Mesendoderm (in vitro differentiated cells): Measurements from ENCODE around the gene ZNF618.

Experiments used
- DNase-seq: peaks from one replicate; pipeline ENCODE4 v3.0.0; 2013
- H2AK5ac ChIP-seq: 2 replicates; pipeline ENCODE4 v1.6.1; 2013; ENCODE audit warnings: low read length, inconsistent platforms
- H2BK120ac ChIP-seq: 2 replicates; pipeline ENCODE4 v1.6.1; 2013; ENCODE audit warnings: low read depth, mild to moderate bottlenecking, low read length, moderate library complexity, mixed read lengths
- H2BK15ac ChIP-seq: replicated peaks from 2 replicates; pipeline ENCODE4 v1.6.1; 2013; ENCODE audit warnings: low read depth, mild to moderate bottlenecking, moderate library complexity
- H2BK5ac ChIP-seq: 2 replicates; pipeline ENCODE4 v1.6.1; 2013; ENCODE audit warnings: low read length, inconsistent platforms
- H3K18ac ChIP-seq: 2 replicates; pipeline ENCODE4 v1.6.1; 2013; ENCODE audit warnings: mild to moderate bottlenecking, low read length, mixed read lengths
- H3K23ac ChIP-seq: one replicate; pipeline ENCODE4 v1.6.1; 2013; ENCODE audit warnings: low read length
- H3K27ac ChIP-seq: 2 replicates; pipeline ENCODE4 v1.5.1; 2013; ENCODE audit warnings: low read depth, mild to moderate bottlenecking, inconsistent platforms, low read length, moderate library complexity
- H3K27me3 ChIP-seq: 2 replicates; pipeline ENCODE4 v1.6.1; 2013; ENCODE audit warnings: low read length, control low read depth, mild to moderate bottlenecking, inconsistent platforms; ENCODE audit not compliant: insufficient read depth, poor library complexity
- H3K36me3 ChIP-seq: 2 replicates; pipeline ENCODE4 v1.6.1; 2013; ENCODE audit warnings: low read length, inconsistent platforms; ENCODE audit not compliant: control insufficient read depth, insufficient read depth
- H3K4ac ChIP-seq: one replicate; pipeline ENCODE4 v1.6.1; 2013; ENCODE audit warnings: low read depth, mild to moderate bottlenecking, low read length, moderate library complexity
- H3K4me1 ChIP-seq: 2 replicates; pipeline ENCODE4 v1.6.1; 2013; ENCODE audit warnings: low read depth, low read length, inconsistent platforms; ENCODE audit not compliant: control insufficient read depth
- H3K4me2 ChIP-seq: 2 replicates; pipeline ENCODE4 v1.6.1; 2013; ENCODE audit warnings: low read length
- H3K4me3 ChIP-seq: 2 replicates; pipeline ENCODE4 v1.5.1; 2013; ENCODE audit warnings: mild to moderate bottlenecking, low read length
- H3K56ac ChIP-seq: one replicate; pipeline ENCODE4 v1.6.1; 2013; ENCODE audit warnings: low read length
- H3K79me1 ChIP-seq: 2 replicates; pipeline ENCODE4 v1.6.1; 2013; ENCODE audit warnings: low read length, inconsistent platforms
- H3K79me2 ChIP-seq: 2 replicates; pipeline ENCODE4 v1.6.1; 2013; ENCODE audit warnings: mild to moderate bottlenecking, low read length; ENCODE audit not compliant: control insufficient read depth, insufficient read depth
- H3K9ac ChIP-seq: 2 replicates; pipeline ENCODE4 v1.6.1; 2013; ENCODE audit warnings: low read length, inconsistent platforms
- H4K5ac ChIP-seq: one replicate; pipeline ENCODE4 v1.6.1; 2013; ENCODE audit warnings: low read length
- H4K8ac ChIP-seq: one replicate; pipeline ENCODE4 v1.6.1; 2013; ENCODE audit warnings: low read depth, mild to moderate bottlenecking, control low read depth, low read length, moderate library complexity
- WGBS: extraction: QIAGEN DNeasy Blood & Tissue Kit; methylation state at CpG from one replicate; pipeline ENCODE4 v1.1.7; 2013; ENCODE audit warnings: low lambda C conversion rate, missing lambda C conversion rate; ENCODE audit not compliant: insufficient coverage; ENCODE audit errors: extremely low coverage; 5-methylcytosine and 5-hydroxymethylcytosine counted together

Gene ZNF618

DNA sequence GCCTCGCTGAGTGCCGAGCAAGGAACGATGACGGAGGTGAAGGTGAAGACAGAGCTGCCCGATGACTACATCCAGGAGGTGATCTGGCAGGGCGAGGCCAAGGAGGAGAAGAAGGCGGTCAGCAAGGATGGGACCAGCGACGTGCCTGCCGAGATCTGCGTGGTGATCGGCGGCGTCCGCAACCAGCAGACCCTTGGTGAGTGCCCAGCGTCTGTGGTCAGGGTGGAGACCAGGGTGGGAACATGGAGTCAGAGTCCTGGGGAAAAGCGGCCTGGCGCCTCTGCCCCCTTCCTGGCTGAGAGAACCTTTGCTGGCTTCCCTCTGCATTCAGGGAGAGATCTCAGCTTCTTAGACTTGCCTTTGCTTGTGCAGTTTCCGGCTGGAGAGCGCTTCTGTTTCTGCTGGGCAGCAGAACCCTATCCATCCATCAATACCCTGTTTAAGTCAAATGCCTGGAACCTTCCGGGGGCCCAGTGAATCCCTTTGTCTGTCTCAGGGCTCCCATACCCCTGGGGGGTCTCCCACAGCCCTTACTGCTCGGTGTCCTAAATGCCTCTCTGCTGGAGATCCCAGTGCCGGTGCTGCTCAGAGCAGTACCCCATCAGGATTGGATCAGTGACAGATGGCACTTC is 112.4 kb downstream of the ZNF618 start:
- Histone ChIP-seq H4K5ac (no peak overlapping the region), H3K56ac (no peak overlapping the region), H2BK15ac (no peak overlapping the region), H3K9ac (no peak overlapping the region), H3K23ac (no peak overlapping the region), H2BK120ac (no peak overlapping the region), H3K36me3 (no peaks in the 10 kb centered on the region), H3K4me2 (no peak overlapping the region), H4K8ac (no peak overlapping the region), H3K27me3 (no peaks in the 10 kb centered on the region), H3K79me2 (no peaks in the 10 kb centered on the region), H3K18ac (no peak overlapping the region), H2BK5ac (no peak overlapping the region), H3K4ac (no peak overlapping the region), H2AK5ac (no peak overlapping the region), H3K79me1 (no peaks in the 10 kb centered on the region), H3K27ac (no peak overlapping the region), H3K4me1 (no peaks in the 10 kb centered on the region), H3K4me3 (no peak overlapping the region)
- no peak for DNase-seq
- no CpG with 5 or more reads among the region's 23 CpGs for WGBS

DNA sequence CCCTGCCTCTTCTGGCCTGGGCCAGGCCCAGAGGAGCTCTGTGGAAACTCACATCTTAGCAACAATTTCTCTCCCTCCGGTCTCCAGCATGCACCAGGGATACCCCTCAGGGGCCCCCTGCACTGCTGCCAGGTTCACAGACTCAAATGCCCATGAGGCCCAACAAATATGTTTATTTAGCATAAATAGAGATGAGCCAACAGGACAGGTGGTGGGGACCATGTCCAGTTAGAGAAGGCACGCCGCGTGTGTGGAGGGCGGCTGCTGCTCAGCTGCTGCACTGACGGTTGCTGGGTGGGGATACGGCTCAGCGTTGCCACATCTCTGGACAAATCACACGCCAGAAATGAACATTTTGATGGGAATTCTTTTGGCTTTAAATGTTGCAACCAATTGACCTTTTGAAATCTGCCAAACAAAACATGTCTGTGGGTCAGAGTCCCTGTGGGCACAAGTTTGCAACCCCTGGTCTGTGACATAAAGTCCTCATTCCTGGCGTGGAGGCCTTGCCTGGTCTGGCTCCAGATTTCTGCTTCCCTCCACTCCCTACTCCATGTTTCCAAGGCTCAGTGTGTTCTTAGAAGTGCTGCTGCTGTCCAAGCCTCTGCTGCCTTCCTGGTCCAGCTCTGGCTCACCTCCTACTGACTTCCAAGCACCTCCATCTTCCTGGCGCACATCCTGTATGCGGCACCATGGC is 113.1 kb downstream of the ZNF618 start:
- H3K4me2 ChIP-seq, result no peak overlapping the region
- no peak for DNase-seq
- H3K79me2 ChIP-seq, result no peaks in the 10 kb centered on the region
- no peak overlapping the region for H3K23ac ChIP-seq
- H3K27ac ChIP-seq, result no peak overlapping the region
- H3K79me1 ChIP-seq, result no peaks in the 10 kb centered on the region
- H3K4ac ChIP-seq, result no peak overlapping the region
- H3K36me3 ChIP-seq, result no peaks in the 10 kb centered on the region
- no peak overlapping the region for H2AK5ac ChIP-seq
- H3K18ac ChIP-seq, result no peak overlapping the region
- no peaks in the 10 kb centered on the region for H3K27me3 ChIP-seq
- no peak overlapping the region for H3K56ac ChIP-seq
- no CpG with 5 or more reads among the region's 12 CpGs for WGBS
- no peak overlapping the region for H2BK120ac ChIP-seq
- H4K5ac ChIP-seq, result no peak overlapping the region
- no peaks in the 10 kb centered on the region for H3K4me1 ChIP-seq
- H3K9ac ChIP-seq, result no peak overlapping the region
- no peak overlapping the region for H2BK5ac ChIP-seq
- no peak overlapping the region for H2BK15ac ChIP-seq
- no peak overlapping the region for H3K4me3 ChIP-seq
- H4K8ac ChIP-seq, result no peak overlapping the region

DNA sequence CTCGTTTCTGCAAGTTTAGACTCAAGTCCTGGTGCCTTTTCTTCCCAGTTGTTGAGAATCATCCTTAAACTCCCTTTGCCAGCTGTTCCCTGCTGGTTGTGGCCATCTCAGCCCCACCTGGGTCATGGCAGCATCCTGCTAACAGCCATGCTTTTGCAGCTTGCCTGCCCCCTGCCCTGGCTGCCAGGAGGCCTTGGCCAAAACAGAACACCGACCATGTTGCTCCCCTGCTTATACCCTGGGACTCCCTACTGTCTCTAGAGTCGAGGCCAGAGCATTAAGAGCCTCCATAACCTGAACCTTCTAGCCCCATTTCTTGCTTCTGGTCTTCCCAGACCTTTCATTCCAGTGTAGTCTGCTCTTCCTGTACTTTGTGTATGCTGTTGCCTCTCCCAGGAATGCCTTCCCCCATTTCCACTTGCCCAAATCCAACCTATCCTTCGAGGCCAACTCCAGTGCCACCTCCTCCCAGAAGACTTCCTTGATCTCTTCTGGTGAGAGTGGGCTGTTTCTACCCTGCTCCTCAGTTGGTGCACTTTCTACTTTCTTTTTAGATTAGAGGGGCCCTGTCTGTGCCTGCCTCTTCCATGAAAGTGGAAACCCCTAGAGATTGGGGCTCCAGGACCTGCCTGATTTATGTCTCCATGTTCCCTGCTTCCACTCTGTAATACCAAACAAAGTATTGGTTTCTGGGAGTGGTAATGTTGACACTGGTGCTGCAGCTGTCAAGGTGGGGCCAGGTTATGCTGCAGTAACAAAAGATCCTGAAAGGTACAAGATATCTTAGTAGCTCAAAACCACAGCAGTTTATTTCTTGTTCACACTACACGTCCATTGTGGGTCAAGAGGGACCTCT is 113.8 kb downstream of the ZNF618 start:
- H3K27ac ChIP-seq, result no peak overlapping the region
- H2BK120ac ChIP-seq, result no peak overlapping the region
- WGBS, result no CpG with 5 or more reads among the region's 5 CpGs

DNA sequence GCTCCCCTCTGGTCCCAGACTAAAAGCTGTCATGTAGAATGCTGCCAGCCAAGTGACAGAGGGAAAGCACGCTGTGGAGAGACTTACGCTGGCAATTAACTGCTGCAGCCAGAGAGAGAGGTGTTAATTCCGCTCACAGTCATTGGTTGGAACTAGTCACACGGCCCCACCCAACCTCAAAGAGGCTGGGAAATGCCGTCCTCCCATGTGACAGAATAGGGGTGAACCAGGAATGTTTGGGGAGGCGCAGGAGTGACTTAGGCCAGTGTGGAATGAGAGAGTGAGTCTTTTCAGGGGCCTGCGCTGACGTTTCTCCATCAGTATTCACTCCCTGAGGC is 114.4 kb downstream of the ZNF618 start:
- no peak overlapping the region for H3K4ac ChIP-seq
- no peak overlapping the region for H3K23ac ChIP-seq
- peak; percentile 20 for DNase-seq
- no peak overlapping the region for H2BK5ac ChIP-seq
- no peak overlapping the region for H2BK15ac ChIP-seq
- no peak overlapping the region for H3K4me3 ChIP-seq
- H3K27me3 ChIP-seq, result no peaks in the 10 kb centered on the region
- no peaks in the 10 kb centered on the region for H3K79me1 ChIP-seq
- no peaks in the 10 kb centered on the region for H3K79me2 ChIP-seq
- no peak overlapping the region for H3K9ac ChIP-seq
- no CpG with 5 or more reads among the region's 8 CpGs for WGBS
- no peaks in the 10 kb centered on the region for H3K4me1 ChIP-seq
- no peak overlapping the region for H2BK120ac ChIP-seq
- H4K8ac ChIP-seq, result no peak overlapping the region
- no peak overlapping the region for H2AK5ac ChIP-seq
- no peak overlapping the region for H4K5ac ChIP-seq
- H3K4me2 ChIP-seq, result no peak overlapping the region
- H3K36me3 ChIP-seq, result no peaks in the 10 kb centered on the region
- no peak overlapping the region for H3K56ac ChIP-seq
- H3K27ac ChIP-seq, result no peak overlapping the region
- H3K18ac ChIP-seq, result no peak overlapping the region

More for the DNA sequence above, 113.8 kb downstream of the ZNF618 start:
- Histone ChIP-seq H3K79me2 (no peaks in the 10 kb centered on the region), H3K27me3 (no peaks in the 10 kb centered on the region), H3K4ac (no peak overlapping the region), H3K9ac (no peak overlapping the region), H2AK5ac (no peak overlapping the region), H3K36me3 (no peaks in the 10 kb centered on the region), H3K23ac (no peak overlapping the region), H3K18ac (no peak overlapping the region), H2BK5ac (no peak overlapping the region), H3K4me3 (no peak overlapping the region), H4K8ac (no peak overlapping the region), H2BK15ac (no peak overlapping the region), H3K56ac (no peak overlapping the region), H3K4me1 (no peaks in the 10 kb centered on the region), H4K5ac (no peak overlapping the region), H3K79me1 (no peaks in the 10 kb centered on the region), H3K4me2 (no peak overlapping the region)
- DNase-seq, result no peak

DNA sequence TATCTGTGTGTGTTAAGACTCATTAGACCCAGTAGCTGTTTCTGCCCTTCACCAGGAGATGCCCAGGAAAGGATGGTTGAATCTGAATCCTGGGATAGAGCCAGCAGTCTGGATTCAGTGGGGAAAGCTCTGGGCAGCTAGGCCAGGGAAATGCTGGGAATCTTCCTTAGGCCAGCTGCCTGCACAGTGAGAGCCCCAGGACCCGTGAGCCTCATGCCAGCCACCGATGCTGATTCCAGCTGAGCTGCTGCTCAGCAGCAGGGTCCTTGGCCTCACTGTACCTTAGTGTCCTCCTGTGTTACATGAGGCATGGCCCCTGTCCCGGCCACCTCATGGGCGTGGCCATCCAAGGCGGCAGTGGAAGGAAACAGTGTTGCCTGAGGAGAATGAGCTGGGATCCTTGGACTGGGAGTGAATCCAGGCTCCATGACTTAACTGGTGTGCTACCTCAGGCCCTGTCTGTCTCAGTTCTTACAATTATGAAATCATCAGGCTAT is 114.9 kb downstream of the ZNF618 start:
- no peak overlapping the region for H2BK15ac ChIP-seq
- H3K36me3 ChIP-seq, result no peaks in the 10 kb centered on the region
- no peak overlapping the region for H3K4me3 ChIP-seq
- H3K18ac ChIP-seq, result no peak overlapping the region
- H3K56ac ChIP-seq, result no peak overlapping the region
- no peak overlapping the region for H4K8ac ChIP-seq
- H2BK5ac ChIP-seq, result no peak overlapping the region
- no peaks in the 10 kb centered on the region for H3K79me1 ChIP-seq
- H2AK5ac ChIP-seq, result no peak overlapping the region
- H2BK120ac ChIP-seq, result no peak overlapping the region
- DNase-seq, result no peak
- H3K23ac ChIP-seq, result no peak overlapping the region
- no peaks in the 10 kb centered on the region for H3K79me2 ChIP-seq
- no peak overlapping the region for H3K27ac ChIP-seq
- no CpG with 5 or more reads among the region's 5 CpGs for WGBS
- no peaks in the 10 kb centered on the region for H3K4me1 ChIP-seq
- H3K4ac ChIP-seq, result no peak overlapping the region
- H3K27me3 ChIP-seq, result no peaks in the 10 kb centered on the region
- H3K4me2 ChIP-seq, result no peak overlapping the region
- no peak overlapping the region for H4K5ac ChIP-seq
- no peak overlapping the region for H3K9ac ChIP-seq
